Bronchial epithelial cell (primary cell): ENCODE results near the gene TBL1Y. TPM values are rescaled to one million over a fixed set of nuclear protein-coding genes. Genes with fewer than 3 reads are reported as not detected.
A peak's percentile ranks its signal among the peaks of the same experiment; 100 is the strongest.

Experiments
- DNase-seq: peaks from one replicate; pipeline ENCODE4 v3.0.0-alpha.2; 2010; ENCODE audit warnings: low read depth
- FAIRE-seq: peaks from 2 replicates; lab custom pipeline; 2011; peaks lifted over from hg19 to GRCh38; lab: Jason Lieb, UNC
- H3K27me3 ChIP-seq: 2 replicates; pipeline ENCODE4 v1.5.1; 2011; ENCODE audit warnings: low read length; ENCODE audit not compliant: control insufficient read depth, insufficient read depth
- H3K36me3 ChIP-seq: 2 replicates; pipeline ENCODE4 v1.5.1; 2011; ENCODE audit warnings: low read length; ENCODE audit not compliant: control insufficient read depth, insufficient read depth
- H3K4me3 ChIP-seq: 2 replicates; pipeline ENCODE4 v1.5.1; 2011; ENCODE audit warnings: mild to moderate bottlenecking, low read depth, low read length, control low read depth
- total RNA-seq: library from RNA; depleted of rRNA; stranded (reverse); fragments of >200 nt; gene quantifications from 2 replicates; pipeline ENCODE4 v1.2.1, GENCODE V29; 2014
- TF ChIP-seq, protein P1 (sequence below): IDR thresholded peaks from 2 replicates; pipeline ENCODE4 v1.5.1; 2011; ENCODE audit warnings: mild to moderate bottlenecking, moderate library complexity, low read length, control low read depth, inconsistent platforms; ENCODE audit not compliant: insufficient read depth, severe bottlenecking

TBL1Y gene
- total RNA-seq, 1 donor from 2014 or later, result 2.9 TPM

DNA sequence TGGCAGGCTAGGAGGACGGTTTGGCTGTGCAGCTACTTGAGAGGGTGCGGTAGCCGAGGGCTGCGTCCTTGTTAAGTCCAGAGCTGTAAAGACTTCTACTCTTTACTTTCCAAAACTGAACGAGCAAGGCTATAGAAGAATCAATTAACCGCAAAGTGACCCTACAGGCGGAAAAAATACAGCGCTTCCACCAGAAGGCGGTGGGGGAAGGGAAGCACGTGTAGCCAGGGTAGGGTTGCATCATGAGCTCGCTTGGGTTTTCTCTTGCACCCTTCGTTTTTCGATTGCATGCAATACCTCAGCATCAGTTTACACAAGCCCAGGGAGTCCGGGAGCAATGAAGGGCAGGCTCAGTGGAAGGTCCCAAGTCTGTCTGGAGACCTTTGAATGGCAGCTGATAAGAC, 1.4 kb upstream of the TBL1Y start:
- no peaks in the 10 kb centered on the region for H3K36me3 ChIP-seq
- peak overlapping the region; percentile 61 for H3K4me3 ChIP-seq
- peak; percentile 27 for DNase-seq
- TF ChIP-seq, protein P1, sequence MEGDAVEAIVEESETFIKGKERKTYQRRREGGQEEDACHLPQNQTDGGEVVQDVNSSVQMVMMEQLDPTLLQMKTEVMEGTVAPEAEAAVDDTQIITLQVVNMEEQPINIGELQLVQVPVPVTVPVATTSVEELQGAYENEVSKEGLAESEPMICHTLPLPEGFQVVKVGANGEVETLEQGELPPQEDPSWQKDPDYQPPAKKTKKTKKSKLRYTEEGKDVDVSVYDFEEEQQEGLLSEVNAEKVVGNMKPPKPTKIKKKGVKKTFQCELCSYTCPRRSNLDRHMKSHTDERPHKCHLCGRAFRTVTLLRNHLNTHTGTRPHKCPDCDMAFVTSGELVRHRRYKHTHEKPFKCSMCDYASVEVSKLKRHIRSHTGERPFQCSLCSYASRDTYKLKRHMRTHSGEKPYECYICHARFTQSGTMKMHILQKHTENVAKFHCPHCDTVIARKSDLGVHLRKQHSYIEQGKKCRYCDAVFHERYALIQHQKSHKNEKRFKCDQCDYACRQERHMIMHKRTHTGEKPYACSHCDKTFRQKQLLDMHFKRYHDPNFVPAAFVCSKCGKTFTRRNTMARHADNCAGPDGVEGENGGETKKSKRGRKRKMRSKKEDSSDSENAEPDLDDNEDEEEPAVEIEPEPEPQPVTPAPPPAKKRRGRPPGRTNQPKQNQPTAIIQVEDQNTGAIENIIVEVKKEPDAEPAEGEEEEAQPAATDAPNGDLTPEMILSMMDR, result no peak
- no peaks in the 10 kb centered on the region for H3K27me3 ChIP-seq
- FAIRE-seq, result no peak

DNA sequence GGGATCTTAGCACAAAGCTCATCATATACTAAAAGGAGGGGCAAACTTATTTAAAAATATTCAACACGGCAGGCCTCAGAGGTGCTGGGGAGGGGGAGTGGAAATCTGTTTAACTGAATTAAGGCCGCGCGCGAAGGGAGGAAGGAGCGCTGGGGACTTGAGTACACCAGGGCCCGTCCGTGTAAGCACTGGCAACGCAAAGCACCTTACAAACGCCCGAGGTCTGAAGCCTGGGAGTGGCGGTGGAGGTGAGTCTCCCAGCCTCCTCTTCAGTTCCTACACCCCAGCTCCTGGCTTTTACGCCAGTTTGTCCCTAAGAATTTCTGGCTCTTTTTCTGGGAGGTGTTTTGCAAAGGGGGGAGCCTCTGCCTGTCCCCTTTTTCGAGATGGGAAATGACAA, 641 bp upstream of the TBL1Y start:
- TF ChIP-seq, protein P1, result no peak
- FAIRE-seq (no peak), DNase-seq (no peak)
- H3K4me3 ChIP-seq, result peak overlapping the region; percentile 61
- no peaks in the 10 kb centered on the region for H3K27me3 ChIP-seq
- H3K36me3 ChIP-seq, result no peaks in the 10 kb centered on the region

DNA sequence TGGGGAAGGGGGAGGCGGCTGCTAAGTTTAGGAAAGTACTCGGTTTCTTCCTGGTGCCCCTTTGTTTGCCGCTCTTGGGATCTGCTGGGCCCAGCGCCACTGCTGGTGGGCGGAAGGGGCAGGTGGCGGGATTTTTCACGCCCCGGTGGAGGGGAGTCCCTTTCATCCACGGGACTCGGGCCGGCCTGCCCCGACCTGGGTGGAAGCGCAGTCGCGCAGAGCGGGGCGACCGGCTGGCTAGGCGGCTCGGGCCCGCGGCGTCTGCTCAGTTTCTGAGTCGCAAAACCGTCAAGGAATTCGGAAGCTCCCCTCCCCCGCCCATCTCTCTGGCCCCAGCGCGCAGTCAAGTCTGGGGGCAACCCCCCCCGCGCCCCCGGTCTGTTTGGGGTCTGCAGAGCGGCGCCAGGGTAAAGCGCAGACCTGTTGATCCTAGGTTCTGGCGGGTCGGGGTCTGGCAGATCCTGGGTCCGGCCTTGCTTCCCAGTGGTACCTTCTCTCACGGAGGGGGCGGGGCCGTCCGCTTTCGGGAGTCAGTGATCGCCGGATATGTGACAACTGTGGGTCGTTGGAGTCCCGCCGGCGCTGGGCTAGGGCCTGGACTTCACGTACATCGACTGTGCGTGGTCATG, 870 bp downstream of the TBL1Y start, which contains the start of gene AMELY:
AMELY (minus strand) TSS at position 500 of the 629 bp plus-strand sequence. CDS start 39,144 bp downstream, outside the sequence.
- Histone ChIP-seq H3K36me3 (no peaks in the 10 kb centered on the region), H3K4me3 (peak within 1 kb of the TSS; percentile 61), H3K27me3 (no peaks in the 10 kb centered on the region)
- DNase-seq (no peak), FAIRE-seq (no peak)
- TF ChIP-seq, protein P1, result no peak

DNA sequence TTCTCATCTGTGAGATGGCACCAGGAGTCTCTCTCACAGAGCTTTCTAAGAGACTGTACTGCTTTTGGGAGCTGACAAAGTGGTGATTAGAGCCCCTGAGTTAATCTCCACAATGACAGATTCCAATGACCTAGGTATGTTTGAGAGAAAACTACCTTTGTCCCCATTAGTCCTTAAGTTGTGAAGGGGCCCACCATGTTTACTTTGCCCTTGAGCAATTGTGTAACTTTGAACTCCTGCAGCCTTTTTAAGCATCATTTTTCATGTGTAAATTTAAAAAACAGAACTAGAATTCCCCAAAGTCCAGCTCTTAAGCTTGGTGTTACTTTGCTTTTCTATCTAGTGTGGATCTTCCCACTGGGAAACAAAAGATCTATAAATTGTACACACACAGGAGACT, 2.9 kb downstream of the TBL1Y start:
- H3K36me3 ChIP-seq, result no peaks in the 10 kb centered on the region
- TF ChIP-seq, protein P1, result no peak
- FAIRE-seq (no peak), DNase-seq (no peak)
- no peak overlapping the region for H3K4me3 ChIP-seq
- no peaks in the 10 kb centered on the region for H3K27me3 ChIP-seq

DNA sequence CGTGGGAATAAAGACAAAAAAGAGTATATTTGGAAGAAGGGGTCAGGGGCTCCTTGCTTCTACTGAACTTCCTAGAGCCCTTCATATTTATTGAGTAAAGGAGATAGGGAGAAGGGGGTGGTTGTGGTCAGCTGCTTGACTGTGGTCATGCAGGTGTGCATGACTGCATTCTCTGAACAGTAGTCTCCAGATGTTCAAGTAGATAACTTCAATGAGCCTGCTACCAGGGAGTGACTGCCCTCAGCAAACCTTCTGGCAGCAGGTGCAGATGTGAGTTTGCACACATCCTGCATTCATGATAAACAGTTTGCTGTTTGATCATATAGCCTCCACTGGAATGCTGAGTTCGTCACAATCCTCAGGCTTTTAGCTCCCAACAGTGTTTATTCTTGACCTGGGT, 10.6 kb downstream of the TBL1Y start:
- Histone ChIP-seq H3K27me3 (no peaks in the 10 kb centered on the region), H3K4me3 (no peak overlapping the region), H3K36me3 (no peaks in the 10 kb centered on the region)
- TF ChIP-seq, protein P1, result no peak
- no peak for FAIRE-seq
- DNase-seq, result no peak

DNA sequence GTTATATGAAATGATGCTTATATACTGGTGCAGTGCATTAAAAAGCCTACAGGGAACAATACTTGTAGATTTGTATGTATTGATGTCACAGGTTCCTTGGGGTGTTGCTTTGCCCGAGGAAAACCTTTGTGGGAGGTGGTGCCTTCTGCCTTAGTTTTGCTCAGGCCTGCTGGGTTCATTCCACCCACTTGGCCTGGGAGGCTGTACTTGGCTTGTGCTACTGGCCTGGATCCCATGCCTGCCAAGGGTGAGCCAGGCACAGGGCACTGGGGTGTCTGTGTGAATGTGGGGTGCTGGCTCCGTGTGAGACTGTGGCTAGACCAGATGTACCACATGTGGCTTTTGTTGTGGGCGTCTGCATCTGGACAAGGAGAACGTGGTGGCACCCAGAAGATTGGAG, 17.8 kb downstream of the TBL1Y start:
- TF ChIP-seq, protein P1, result no peak
- FAIRE-seq, result no peak

More for the DNA sequence above, 17.8 kb downstream of the TBL1Y start:
- Histone ChIP-seq H3K36me3 (no peaks in the 10 kb centered on the region), H3K27me3 (no peaks in the 10 kb centered on the region), H3K4me3 (no peak overlapping the region)
- no peak for DNase-seq
